ENCODE results near the gene KLHDC1. TPM values are rescaled to one million over a fixed set of nuclear protein-coding genes. Genes with fewer than 3 reads are reported as not detected.
"Not testable (repeated sequence)": the region's sequence is repeated elsewhere in the genome, so short reads cannot be mapped to it uniquely, and the experiment has no call there.

KLHDC1 gene
- polyA plus RNA-seq, 1 of the 3 experiments (the other 2 are of a cell fraction): 0.31 TPM

GRCh38 chr14:49654511-49654910 is 38.4 kb upstream of the KLHDC1 start:
- CTCF ChIA-PET: interaction anchor here (0.6 to 1.2 kb wide), 2 partner anchors 12 to 67 kb away, joined by 3 read pairs; no protein-coding TSS in a partner anchor
- Histone ChIP-seq H3K4me3 (ENCODE audit: low read depth in 2 of 2, low read length in 1 of 2) (no peak overlapping the region), H3K9me3 (no peaks in the 10 kb centered on the region), H3K4me2 (no peak overlapping the region), H2AFZ (ENCODE audit: low read depth) (no peak overlapping the region), H3K27me3 (ENCODE audit: insufficient read depth) (no peaks in the 10 kb centered on the region), H3K79me2 (ENCODE audit: insufficient read depth) (peaks cover 2% of the 10 kb centered on the region; the same call in 1 of the 2 replicates), H3K9me2 (no peaks in the 10 kb centered on the region), H3K36me3 (replicated peaks in 1 of 2; ENCODE audit: control insufficient read depth in 1 of 2, insufficient read depth in 2 of 2, low read length in 1 of 2) (peaks cover 10 to 13% of the 10 kb centered on the region in 2 experiments), H3F3A (replicated peaks; ENCODE audit: insufficient read depth) (peaks cover 4% of the 10 kb centered on the region), H3K4me1 (ENCODE audit: control insufficient read depth in 1 of 2, insufficient read depth in 2 of 2, low read depth in 1 of 2, low read length in 1 of 2) (no peaks in the 10 kb centered on the region), H4K20me1 (ENCODE audit: insufficient read depth) (no peaks in the 10 kb centered on the region), H3K27ac (ENCODE audit: low read depth in 2 of 2, low read length in 1 of 2) (no peak overlapping the region), H3K9ac (no peak overlapping the region)
- no peak for TF ChIP-seq EP300 (IDR thresholded peaks at IDR 0.05; ENCODE audit: borderline replicate concordance in 1 of 2, low read depth in 1 of 2, low read length in 1 of 2)
- TF ChIP-seq ELF1 (IDR thresholded peaks at IDR 0.05): no peak
- no peak for TF ChIP-seq GATA2 (CRISPR knock-in tag; IDR thresholded peaks at IDR 0.05)
- no peak for TF ChIP-seq FOSL2 (IDR thresholded peaks at IDR 0.05; ENCODE audit: borderline replicate concordance, low read depth)
- TF ChIP-seq POLR2AphosphoS5 (IDR thresholded peaks at IDR 0.05; ENCODE audit: low read depth, low read length): no peak
- TF ChIP-seq USF1 (IDR thresholded peaks at IDR 0.05; ENCODE audit: borderline replicate concordance, low read depth): no peak
- TF ChIP-seq MXI1 (IDR thresholded peaks at IDR 0.05; ENCODE audit: low read depth, low read length): no peak
- no peak for TF ChIP-seq REST (IDR thresholded peaks at IDR 0.05; ENCODE audit: low read depth, low read length)
- TF ChIP-seq MAX (IDR thresholded peaks at IDR 0.05; ENCODE audit: low read depth): no peak
- no peak for TF ChIP-seq JUND (IDR thresholded peaks at IDR 0.05)
- TF ChIP-seq EZH2phosphoT487 (IDR thresholded peaks at IDR 0.05; ENCODE audit: borderline replicate concordance, low read depth): no peak
- no peak for TF ChIP-seq CTCF (IDR thresholded peaks at IDR 0.05)
- TF ChIP-seq USF2 (IDR thresholded peaks at IDR 0.05; ENCODE audit: borderline replicate concordance, low read depth, low read length): no peak
- no peak for TF ChIP-seq RXRA (IDR thresholded peaks at IDR 0.05; ENCODE audit: borderline replicate concordance, low read depth)
- no peak for TF ChIP-seq CHD2 (IDR thresholded peaks at IDR 0.05; ENCODE audit: low read length, partially characterized antibody)
- TF ChIP-seq NFIC (IDR thresholded peaks at IDR 0.05; ENCODE audit: borderline replicate concordance): no peak
- POLR2A ChIA-PET: no interaction called here
- WGBS (ENCODE audit: low lambda C conversion rate): 96% methylated on average over 3 of the region's 3 CpGs
- DNase-seq: no peak

GRCh38 chr14:49657500-49657899 is 35.4 kb upstream of the KLHDC1 start:
- CTCF ChIA-PET: interaction anchor here (1.1 kb wide), 1 partner anchor 24 kb away, joined by 3 read pairs; no protein-coding TSS in a partner anchor
- H2AFZ ChIP-seq (ENCODE audit: low read depth); H3K4me2 ChIP-seq; H3K9me2 ChIP-seq; H3K9me3 ChIP-seq; H3F3A ChIP-seq (replicated peaks; ENCODE audit: insufficient read depth); H3K9ac ChIP-seq; DNase-seq; H3K27me3 ChIP-seq (ENCODE audit: insufficient read depth); POLR2A ChIA-PET; H3K4me3 ChIP-seq (ENCODE audit: low read depth in 2 of 2, low read length in 1 of 2); H3K4me1 ChIP-seq (ENCODE audit: control insufficient read depth in 1 of 2, insufficient read depth in 2 of 2, low read depth in 1 of 2, low read length in 1 of 2); H4K20me1 ChIP-seq (ENCODE audit: insufficient read depth); H3K27ac ChIP-seq (ENCODE audit: low read depth in 2 of 2, low read length in 1 of 2); H3K79me2 ChIP-seq (ENCODE audit: insufficient read depth): not testable (repeated sequence)
- WGBS (ENCODE audit: low lambda C conversion rate): 92% methylated on average over 6 of the region's 6 CpGs
- peaks cover 3 to 13% of the 10 kb centered on the region in 2 experiments for H3K36me3 ChIP-seq (replicated peaks in 1 of 2; ENCODE audit: control insufficient read depth in 1 of 2, insufficient read depth in 2 of 2, low read length in 1 of 2)

Data from SK-N-SH (cell line).